Measurements from ENCODE around the gene ING4.

The ING4 gene

GRCh38 chr12:6618483-6619225 lies 44.3 kb downstream of the ING4 start:
- H3K4me1 ChIP-seq (ENCODE audit: control insufficient read depth, insufficient read depth, low read length, unreplicated experiment): peaks cover 4% of the 10 kb centered on the region
- no peak overlapping the region for H3K27ac ChIP-seq (ENCODE audit: low read depth, low read length)
- no peak overlapping the region for H2AFZ ChIP-seq (ENCODE audit: low read length, unreplicated experiment)
- no peaks in the 10 kb centered on the region for H3K36me3 ChIP-seq (ENCODE audit: insufficient read depth, low read length)
- no peak overlapping the region for H3K4me3 ChIP-seq (ENCODE audit: low read depth, low read length)
- H3K27me3 ChIP-seq (ENCODE audit: insufficient read depth, low read length): peaks cover 3% of the 10 kb centered on the region; the same call in 1 of the 2 replicates
- H3K79me2 ChIP-seq (ENCODE audit: control insufficient read depth, insufficient read depth, low read length, unreplicated experiment): no peaks in the 10 kb centered on the region

DNA sequence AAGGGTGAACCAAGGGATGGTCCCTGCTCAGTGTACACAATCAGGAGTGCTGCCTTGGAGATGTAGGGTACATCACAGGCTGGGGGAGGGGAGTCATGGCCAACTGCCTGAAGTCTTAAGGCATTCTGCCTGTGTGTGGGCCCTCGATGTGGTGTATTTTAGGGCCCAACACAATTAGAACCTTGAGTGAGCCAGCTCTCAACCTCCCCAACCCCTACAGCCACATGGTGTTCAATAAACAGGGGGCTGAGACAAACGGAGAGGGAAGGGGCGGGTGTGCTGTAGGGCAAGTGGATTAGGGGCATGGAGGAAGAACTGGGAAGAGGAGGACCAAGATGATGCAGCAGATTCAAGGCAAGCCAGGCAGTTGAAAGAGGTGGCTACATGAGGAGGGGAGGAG lies 47.1 kb downstream of the ING4 start:
- peaks cover 24% of the 10 kb centered on the region for H3K4me1 ChIP-seq (ENCODE audit: control insufficient read depth, insufficient read depth, low read length, unreplicated experiment)
- no peaks in the 10 kb centered on the region for H3K79me2 ChIP-seq (ENCODE audit: control insufficient read depth, insufficient read depth, low read length, unreplicated experiment)
- H3K27me3 ChIP-seq (ENCODE audit: insufficient read depth, low read length): peaks cover 3% of the 10 kb centered on the region; the same call in 1 of the 2 replicates
- H2AFZ ChIP-seq (ENCODE audit: low read length, unreplicated experiment): no peak overlapping the region
- no peak overlapping the region for H3K4me3 ChIP-seq (ENCODE audit: low read depth, low read length)
- peak overlapping the region; percentile 14; the same call in 1 of the 2 replicates for H3K27ac ChIP-seq (ENCODE audit: low read depth, low read length)
- H3K36me3 ChIP-seq (ENCODE audit: insufficient read depth, low read length): no peaks in the 10 kb centered on the region

GRCh38 chr12:6614513-6615172 lies 48.3 kb downstream of the ING4 start:
- H2AFZ ChIP-seq (ENCODE audit: low read length, unreplicated experiment): no peak overlapping the region
- no peak overlapping the region for H3K4me3 ChIP-seq (ENCODE audit: low read depth, low read length)
- H3K36me3 ChIP-seq (ENCODE audit: insufficient read depth, low read length): no peaks in the 10 kb centered on the region
- peak overlapping the region; percentile 62 for H3K27ac ChIP-seq (ENCODE audit: low read depth, low read length)
- H3K4me1 ChIP-seq (ENCODE audit: control insufficient read depth, insufficient read depth, low read length, unreplicated experiment): peaks cover 24% of the 10 kb centered on the region
- H3K27me3 ChIP-seq (ENCODE audit: insufficient read depth, low read length): no peaks in the 10 kb centered on the region
- H3K79me2 ChIP-seq (ENCODE audit: control insufficient read depth, insufficient read depth, low read length, unreplicated experiment): no peaks in the 10 kb centered on the region

DNA sequence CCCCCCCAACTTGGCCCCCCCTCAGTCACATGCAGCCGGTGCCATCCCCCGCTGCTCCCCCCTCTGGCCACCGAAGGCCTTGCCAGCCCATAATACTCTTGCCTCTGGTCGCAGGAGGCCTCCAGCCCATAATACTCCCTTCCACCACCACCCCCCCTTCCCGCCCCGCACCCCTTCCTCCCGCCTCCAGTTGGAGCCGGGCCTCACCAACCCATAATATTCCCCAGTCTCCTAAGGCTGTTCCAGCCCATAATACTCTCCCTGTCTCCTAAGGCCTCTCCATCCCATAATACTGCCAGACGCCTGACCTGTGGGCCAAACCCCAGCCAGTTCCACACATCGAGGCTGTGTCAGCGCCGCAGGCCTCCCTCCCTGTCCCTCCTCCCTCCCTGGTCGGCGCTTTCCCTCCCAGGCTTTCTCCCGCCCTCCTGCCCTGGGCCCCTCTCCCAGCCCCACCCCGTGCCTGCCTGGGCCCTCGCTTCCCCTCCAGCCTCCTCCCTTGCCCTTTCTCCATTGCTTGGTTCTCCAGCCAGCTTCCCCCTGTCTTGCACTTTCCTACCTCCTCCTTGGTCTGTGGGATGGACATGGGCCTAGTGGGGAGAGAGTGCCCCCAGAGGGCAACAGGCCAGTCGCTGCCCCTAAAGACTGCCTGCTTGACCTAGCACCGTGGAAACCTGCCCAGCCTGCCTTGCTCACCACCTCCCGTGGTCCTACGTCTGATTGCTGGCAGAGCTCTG lies 49.0 kb downstream of the ING4 start:
- Histone ChIP-seq H3K27me3 (ENCODE audit: insufficient read depth, low read length) (no peaks in the 10 kb centered on the region), H3K4me3 (ENCODE audit: low read depth, low read length) (no peak overlapping the region), H3K27ac (ENCODE audit: low read depth, low read length) (peak overlapping the region; percentile 62), H3K79me2 (ENCODE audit: control insufficient read depth, insufficient read depth, low read length, unreplicated experiment) (no peaks in the 10 kb centered on the region), H3K4me1 (ENCODE audit: control insufficient read depth, insufficient read depth, low read length, unreplicated experiment) (peaks cover 24% of the 10 kb centered on the region), H3K36me3 (ENCODE audit: insufficient read depth, low read length) (no peaks in the 10 kb centered on the region), H2AFZ (ENCODE audit: low read length, unreplicated experiment) (no peak overlapping the region)

DNA sequence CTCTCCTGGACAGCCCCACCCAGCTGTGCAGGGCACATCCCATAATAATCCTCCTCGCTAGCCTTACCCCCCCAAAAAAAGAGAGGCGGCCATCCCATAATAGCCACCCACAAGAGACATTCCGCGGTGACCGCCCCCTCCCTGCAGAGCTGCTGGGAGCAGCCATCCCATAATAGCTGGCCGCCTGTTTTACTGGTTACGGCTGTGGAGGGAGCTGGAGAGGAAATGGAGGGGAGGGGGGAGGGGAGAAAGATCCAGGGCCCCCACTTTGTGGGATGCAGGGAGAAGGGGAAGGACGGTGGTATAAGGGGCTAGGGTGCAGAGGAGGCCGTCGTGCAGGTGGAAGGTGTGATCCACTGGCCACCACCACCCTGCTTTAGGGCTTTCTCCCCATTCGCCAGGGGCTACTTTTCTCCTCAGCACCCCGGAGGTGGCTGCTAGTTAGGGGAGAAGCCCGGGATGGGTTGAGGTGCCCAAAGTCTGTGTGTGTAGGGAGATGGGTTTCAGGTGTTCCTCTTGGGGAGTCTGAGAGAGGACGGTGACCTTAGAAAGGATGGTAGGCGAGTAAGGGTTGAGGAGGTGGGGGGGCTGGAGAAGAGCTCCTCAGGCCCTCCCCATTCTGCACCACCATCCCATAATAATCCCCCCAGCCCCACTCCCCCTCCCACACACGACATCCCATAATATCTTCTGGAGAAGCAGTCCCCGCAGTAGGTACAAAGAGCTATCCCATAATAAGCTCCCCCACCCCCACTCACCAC lies 49.7 kb downstream of the ING4 start:
- Histone ChIP-seq H2AFZ (ENCODE audit: low read length, unreplicated experiment) (peak overlapping the region; percentile 64), H3K36me3 (ENCODE audit: insufficient read depth, low read length) (no peaks in the 10 kb centered on the region), H3K27ac (ENCODE audit: low read depth, low read length) (peak overlapping the region; percentile 66), H3K4me3 (ENCODE audit: low read depth, low read length) (peak overlapping the region; percentile 37), H3K27me3 (ENCODE audit: insufficient read depth, low read length) (no peaks in the 10 kb centered on the region), H3K79me2 (ENCODE audit: control insufficient read depth, insufficient read depth, low read length, unreplicated experiment) (no peaks in the 10 kb centered on the region), H3K4me1 (ENCODE audit: control insufficient read depth, insufficient read depth, low read length, unreplicated experiment) (peaks cover 24% of the 10 kb centered on the region)

GRCh38 chr12:6612652-6613014 lies 50.3 kb downstream of the ING4 start:
- H2AFZ ChIP-seq (ENCODE audit: low read length, unreplicated experiment): peak overlapping the region; percentile 64
- no peaks in the 10 kb centered on the region for H3K27me3 ChIP-seq (ENCODE audit: insufficient read depth, low read length)
- H3K4me1 ChIP-seq (ENCODE audit: control insufficient read depth, insufficient read depth, low read length, unreplicated experiment): peaks cover 24% of the 10 kb centered on the region
- H3K79me2 ChIP-seq (ENCODE audit: control insufficient read depth, insufficient read depth, low read length, unreplicated experiment): no peaks in the 10 kb centered on the region
- peak overlapping the region; percentile 66; the same call in 1 of the 2 replicates for H3K27ac ChIP-seq (ENCODE audit: low read depth, low read length)
- no peak overlapping the region for H3K4me3 ChIP-seq (ENCODE audit: low read depth, low read length)
- no peaks in the 10 kb centered on the region for H3K36me3 ChIP-seq (ENCODE audit: insufficient read depth, low read length)

- Histone ChIP-seq H3K27me3 (ENCODE audit: insufficient read depth, low read length) (no peaks in the 10 kb centered on the region), H3K4me3 (ENCODE audit: low read depth, low read length) (no peak overlapping the region), H3K27ac (ENCODE audit: low read depth, low read length) (no peak overlapping the region), H3K36me3 (ENCODE audit: insufficient read depth, low read length) (no peaks in the 10 kb centered on the region), H3K79me2 (ENCODE audit: control insufficient read depth, insufficient read depth, low read length, unreplicated experiment) (no peaks in the 10 kb centered on the region), H3K4me1 (ENCODE audit: control insufficient read depth, insufficient read depth, low read length, unreplicated experiment) (peaks cover 24% of the 10 kb centered on the region), H2AFZ (ENCODE audit: low read length, unreplicated experiment) (no peak overlapping the region)
These were observed 50.7 kb downstream of the ING4 start for GRCh38 chr12:6612247-6612646.

DNA sequence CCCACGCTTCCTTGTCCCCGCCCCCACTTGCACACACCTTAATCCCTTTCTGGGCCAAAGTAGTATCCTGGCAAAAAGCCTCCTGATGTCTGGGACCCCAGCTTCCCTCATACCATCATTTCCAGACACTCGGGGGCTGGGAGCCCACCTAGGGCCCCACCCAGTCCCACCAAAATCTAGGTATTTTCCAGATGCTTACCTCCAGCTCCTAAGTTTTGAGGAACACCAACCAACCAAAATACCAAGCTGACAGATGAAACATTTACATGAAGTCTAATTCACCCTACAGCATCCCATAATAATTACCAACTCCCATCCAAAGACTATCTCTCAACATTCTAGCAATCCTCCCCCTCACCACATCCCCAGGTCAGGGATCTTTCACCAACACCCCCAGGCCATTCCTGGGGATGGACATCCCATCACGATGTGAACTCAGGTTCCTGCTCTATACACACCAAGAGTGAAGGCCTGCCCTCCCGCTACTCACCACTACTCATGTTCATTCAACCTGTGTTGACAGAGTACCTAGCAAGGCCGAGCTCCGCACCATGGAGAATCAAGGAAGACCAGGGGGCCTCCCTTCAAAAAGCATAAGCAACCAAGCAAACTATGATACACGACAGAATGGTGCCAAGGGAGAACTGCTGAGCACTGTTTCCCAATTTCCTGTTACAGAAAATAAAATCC lies 54.2 kb downstream of the ING4 start:
- peaks cover 5% of the 10 kb centered on the region; the same call in 1 of the 2 replicates for H3K36me3 ChIP-seq (ENCODE audit: insufficient read depth, low read length)
- H3K79me2 ChIP-seq (ENCODE audit: control insufficient read depth, insufficient read depth, low read length, unreplicated experiment): peaks cover 25% of the 10 kb centered on the region
- no peak overlapping the region for H2AFZ ChIP-seq (ENCODE audit: low read length, unreplicated experiment)
- H3K27me3 ChIP-seq (ENCODE audit: insufficient read depth, low read length): no peaks in the 10 kb centered on the region
- peaks cover 34% of the 10 kb centered on the region for H3K4me1 ChIP-seq (ENCODE audit: control insufficient read depth, insufficient read depth, low read length, unreplicated experiment)
- H3K27ac ChIP-seq (ENCODE audit: low read depth, low read length): 0 out of 2 replicates have a peak overlapping the region, but pooled peaks have one; percentile 4
- no peak overlapping the region for H3K4me3 ChIP-seq (ENCODE audit: low read depth, low read length)

DNA sequence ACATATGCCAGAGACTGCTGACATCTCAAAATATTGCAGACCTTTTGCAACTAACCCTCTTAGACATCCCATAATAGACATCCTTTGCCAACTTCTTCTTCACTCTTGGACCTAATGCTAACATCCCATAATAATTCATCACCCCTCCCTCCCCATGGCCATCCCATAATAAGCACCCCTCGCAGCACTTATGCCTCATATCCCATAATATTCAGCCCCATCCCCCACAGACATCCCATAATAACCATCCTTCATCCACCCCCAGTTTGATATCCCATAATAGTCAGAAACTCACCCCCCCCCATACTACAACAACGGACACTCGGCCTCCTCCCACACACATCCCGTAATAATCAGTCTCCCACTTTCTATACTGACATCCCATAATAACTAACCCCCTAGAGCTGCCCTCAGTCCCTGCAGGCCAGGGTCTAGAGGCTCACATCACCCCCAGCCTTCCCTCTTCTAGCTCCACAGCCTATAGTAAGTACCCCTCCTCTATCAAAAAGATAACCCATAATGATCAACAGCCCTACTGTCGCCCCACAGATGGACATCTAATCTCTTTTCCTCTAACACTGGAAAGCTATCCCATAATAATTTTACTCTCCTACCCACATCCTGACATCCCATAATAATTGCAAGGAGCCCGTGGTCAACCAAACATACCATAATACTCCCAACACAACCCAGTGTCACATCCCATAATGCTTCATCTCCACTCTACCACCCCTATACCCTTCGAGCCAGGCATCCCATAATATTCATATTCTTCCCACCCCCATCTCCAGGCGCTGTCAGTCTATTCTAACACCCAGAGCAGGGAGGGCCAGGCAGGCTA lies 54.9 kb downstream of the ING4 start:
- H2AFZ ChIP-seq (ENCODE audit: low read length, unreplicated experiment): peak overlapping the region; percentile 5
- H3K4me3 ChIP-seq (ENCODE audit: low read depth, low read length): no peak overlapping the region
- H3K27ac ChIP-seq (ENCODE audit: low read depth, low read length): peak overlapping the region; percentile 42

More for the DNA sequence above, 54.9 kb downstream of the ING4 start:
- H3K79me2 ChIP-seq (ENCODE audit: control insufficient read depth, insufficient read depth, low read length, unreplicated experiment): peaks cover 33% of the 10 kb centered on the region
- peaks cover 36% of the 10 kb centered on the region for H3K4me1 ChIP-seq (ENCODE audit: control insufficient read depth, insufficient read depth, low read length, unreplicated experiment)
- H3K27me3 ChIP-seq (ENCODE audit: insufficient read depth, low read length): no peaks in the 10 kb centered on the region
- H3K36me3 ChIP-seq (ENCODE audit: insufficient read depth, low read length): peaks cover 7% of the 10 kb centered on the region; the same call in 1 of the 2 replicates
